ENCODE measurements around the gene LITAF.
"Not testable (repeated sequence)": the region's sequence is repeated elsewhere in the genome, so short reads cannot be mapped to it uniquely, and the experiment has no call there.

Gene LITAF

GRCh38 chr16:11620243-11621003 is 33.7 kb upstream of the LITAF start:
- DNase-seq, result no peak

GRCh38 chr16:11619327-11619851 is 32.7 kb upstream of the LITAF start:
- peak; percentile 12 for DNase-seq

DNA sequence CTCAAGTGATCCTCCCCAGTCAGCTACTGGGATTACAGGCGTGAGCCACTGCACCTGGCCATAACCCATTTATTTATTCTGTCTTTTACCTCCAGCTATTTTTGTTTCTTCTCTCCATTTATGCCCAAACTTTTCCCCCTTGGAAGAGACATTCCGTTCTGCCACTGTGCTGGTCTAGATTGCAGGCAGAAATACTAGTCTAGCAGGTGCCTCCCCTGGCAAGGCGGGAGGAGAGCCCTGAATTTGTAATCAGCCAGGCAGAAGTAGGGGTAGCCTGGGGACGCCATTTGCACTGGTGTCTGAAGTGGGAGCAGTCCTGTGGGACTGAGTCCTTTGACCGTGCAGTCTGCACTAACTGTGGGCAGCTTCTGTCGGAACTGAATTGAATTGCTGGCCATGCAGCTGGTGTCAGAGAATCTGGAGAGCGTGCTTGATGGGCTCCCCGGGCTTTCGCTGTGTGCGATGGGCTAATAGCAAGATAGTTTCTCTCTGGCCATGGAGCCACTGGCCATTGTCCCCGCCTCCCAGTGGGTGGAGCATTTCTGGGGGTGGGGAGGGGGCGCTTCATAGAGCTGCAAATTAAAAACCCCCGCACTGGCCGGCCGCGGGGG is 31.5 kb upstream of the LITAF start:
- DNase-seq, result no peak

- DNase-seq, result no peak
Observed at GRCh38 chr16:11615748-11616447, 29.2 kb upstream of the LITAF start.

GRCh38 chr16:11614587-11615175 is 28.0 kb upstream of the LITAF start:
- DNase-seq, result no peak

DNA sequence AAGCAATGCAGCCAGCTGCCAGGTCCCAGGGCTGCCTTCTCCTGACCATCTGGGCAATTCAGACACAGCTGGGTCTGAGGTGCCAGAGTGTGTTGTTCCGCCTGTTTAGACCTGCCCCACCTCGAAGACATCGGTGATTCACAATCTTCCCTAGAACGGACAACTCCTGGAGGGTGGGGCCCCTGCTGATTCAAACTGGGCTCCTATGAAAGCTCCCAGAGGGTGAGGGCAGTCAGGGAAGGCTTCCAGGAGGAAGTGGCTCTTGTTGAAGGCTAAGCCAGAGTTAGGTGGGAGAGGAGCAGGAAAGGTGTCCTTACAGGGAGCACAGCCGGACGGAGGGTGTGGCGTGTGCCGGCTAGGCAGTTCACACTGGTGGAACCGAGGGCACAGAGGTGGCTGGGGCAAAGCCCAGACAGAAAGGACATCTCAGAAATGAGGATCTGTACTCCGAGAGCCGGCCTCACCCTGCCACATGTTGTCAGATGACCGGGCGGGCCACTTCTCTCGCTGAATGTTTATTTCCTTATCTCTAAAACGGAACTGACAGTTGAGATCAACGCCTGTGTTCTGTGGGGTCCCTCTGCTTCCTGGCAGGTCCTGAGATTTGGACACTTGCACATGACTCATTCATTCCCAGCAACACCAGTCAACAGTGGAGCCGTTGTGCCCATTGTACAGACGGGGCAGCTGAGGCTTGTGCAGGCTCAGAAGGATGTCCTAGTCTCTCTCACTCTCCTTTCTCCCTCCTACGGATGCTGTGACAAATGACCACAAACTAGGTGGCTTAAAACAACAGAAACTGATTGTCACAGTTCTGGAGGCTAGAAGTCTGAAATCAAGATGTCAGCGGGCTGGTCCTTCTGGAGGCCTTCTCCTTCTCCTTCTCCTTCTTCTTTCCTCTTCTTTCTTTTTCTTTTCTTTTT is 26.9 kb upstream of the LITAF start:
- DNase-seq, result no peak

DNA sequence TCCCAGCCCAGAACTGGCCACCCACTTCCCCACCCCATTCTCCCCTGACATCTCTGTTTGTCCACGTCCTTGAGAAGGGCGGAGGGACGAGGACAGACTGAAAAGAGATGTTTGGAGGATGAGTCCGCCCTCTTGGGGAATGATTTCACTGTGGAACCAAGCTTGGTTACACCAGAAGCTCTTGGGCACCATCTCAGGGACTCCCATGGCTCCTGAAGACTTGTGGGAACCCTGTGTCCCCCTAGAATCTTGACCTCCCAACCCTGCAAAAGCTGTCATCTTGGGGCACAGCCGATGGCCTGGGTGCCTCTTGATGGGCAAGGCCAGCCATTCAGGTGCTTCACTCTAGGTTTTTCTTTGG is 25.9 kb upstream of the LITAF start:
- no peak for DNase-seq

DNA sequence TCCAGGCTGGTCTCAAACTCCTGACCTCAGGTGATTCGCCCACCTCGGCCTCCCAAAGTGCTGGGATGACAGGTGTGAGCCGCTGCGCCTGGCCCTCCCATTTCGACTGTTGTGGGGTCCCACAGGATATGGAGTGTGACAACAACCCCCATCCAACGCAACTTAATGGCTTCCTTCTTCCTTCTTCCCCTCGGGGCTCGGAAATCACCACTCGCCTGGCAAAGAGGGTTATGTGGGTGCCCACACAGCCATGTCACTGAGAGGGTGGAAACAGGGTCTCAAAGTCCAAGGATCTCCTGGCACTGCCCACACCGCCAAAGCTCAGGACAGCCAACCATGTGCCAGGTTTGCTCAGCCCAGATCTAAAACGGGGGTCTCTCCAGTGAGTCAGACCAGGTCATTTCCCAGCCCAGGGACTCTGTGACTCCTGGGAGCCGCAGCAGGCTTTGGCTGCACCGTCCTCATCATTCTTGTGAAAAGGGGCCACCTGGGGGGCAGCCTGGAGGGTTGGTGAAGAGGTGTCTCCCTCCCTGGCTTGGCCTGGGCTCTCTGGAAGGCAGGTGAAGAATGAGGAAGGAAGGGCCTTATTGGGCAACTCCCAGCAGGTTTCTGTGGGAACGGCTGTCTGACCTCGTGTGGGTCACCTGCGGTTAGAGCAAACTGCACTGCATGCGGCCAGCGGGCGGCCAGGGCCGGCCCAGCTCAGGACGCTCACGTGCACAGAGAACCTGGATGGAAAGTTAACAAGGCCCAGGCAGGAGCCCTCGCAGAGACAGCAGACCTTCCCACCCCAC is 25.3 kb upstream of the LITAF start:
- no peak for DNase-seq

- DNase-seq, result no peak
Observed at GRCh38 chr16:11610580-11610979, 23.9 kb upstream of the LITAF start.

DNA sequence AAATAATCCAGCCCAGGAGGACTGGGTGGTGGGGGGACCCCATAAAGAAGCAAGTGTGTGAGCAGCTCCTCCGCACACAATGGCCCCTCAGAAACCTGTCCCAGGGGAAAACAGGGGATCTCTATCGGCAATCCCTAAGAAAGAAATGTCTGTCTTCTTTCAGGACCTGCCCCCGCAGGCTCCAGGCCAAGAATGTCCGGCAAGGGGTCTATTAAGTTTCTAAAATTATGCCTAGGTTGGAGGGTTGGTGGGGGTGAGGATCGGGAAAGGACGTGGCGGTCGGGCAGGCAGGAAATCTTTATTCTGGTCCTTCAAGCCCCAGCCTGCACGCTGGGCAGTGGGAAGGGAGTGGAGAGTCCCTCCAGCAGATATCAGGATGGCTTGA is 23.4 kb upstream of the LITAF start:
- no peak for DNase-seq

DNA sequence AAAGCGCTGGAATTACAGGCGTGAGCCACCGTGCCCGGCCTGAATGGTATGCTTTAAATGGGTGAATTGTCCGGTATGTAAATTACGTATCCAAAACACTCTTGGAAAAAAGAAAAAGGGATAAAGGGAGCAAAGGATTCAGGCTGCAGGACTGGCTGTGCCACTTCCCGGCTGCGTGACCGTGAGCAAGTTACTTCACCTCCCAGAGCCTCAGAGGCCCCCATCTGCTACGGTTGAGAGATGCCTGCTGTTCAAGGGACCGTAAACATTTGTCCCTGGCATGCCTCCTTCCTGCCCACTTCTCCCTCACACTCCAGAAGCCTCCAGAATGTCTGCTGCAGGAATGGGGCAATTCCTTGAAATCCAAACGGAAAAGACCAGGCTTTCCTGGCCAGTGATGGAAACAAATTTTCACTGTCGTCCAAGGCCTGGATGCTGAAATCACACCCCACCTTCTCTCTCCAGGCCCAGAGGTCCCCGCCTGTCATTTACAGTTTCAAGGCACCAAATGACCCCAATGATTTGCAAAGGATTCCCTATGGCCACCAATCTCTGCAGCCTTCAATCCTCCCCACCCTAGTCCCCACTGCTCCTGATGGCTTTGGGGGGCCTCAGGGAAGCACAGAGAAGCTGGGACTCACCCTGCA is 22.9 kb upstream of the LITAF start:
- no peak for DNase-seq

- no peak for DNase-seq
Observed at GRCh38 chr16:11605891-11606290, 19.2 kb upstream of the LITAF start.

DNA sequence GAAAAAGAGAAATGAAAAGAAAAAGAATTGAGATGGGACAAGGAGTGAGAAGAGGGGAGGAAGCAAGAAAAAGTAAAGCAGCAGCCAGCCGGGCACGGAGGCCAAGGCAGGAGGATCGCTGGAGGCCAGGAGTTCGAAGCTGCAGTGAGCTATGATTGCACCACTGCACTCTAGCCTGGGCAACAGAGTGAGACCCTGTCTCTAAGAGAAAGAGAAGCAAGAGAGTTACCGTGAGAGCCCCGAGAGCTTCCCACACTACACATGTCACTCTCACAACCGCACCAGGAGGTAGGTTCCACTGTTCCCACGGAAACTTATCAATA is 18.8 kb upstream of the LITAF start:
- no peak for DNase-seq

- no peak for DNase-seq
Observed at GRCh38 chr16:11604783-11605563, 18.3 kb upstream of the LITAF start.

DNA sequence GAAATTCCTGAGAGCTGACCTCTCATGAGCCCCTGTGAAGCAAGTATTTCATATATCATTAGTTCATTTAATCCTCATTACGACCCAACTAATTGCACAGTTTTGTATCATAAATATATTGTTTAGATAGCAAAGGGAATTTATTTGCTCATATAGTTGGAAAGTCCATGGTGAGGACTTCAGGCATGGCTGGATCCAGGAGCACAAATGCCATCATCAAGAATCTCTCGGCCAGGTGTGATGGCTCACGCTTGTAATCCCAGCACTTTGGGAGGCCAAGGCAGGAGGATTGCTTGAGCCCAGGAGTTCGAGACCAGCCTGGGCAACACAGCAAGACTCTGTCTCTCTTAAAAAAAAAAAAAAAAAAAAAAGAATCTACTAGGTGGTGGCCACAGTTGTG is 17.6 kb upstream of the LITAF start:
- not testable (repeated sequence) for DNase-seq

DNA sequence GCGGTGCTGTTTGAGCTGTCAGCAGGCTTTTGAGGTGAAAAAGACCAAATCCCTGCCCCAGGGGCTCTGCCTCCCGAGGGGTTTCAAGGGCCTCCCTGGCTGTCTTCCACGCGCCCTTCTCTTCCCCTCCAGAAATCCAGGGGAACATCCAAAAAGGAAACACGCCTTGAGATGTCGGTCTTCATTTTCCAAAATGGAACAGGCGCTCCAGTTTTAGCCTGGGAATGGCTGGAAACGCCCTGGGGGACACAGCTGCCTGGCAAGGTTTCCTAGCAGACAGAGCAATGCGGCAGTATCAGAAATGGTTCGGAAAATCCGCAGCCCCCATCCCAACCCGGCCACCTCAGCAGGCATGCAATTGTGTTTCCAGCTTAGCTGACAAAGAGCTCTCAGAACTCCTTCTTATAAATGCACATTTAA is 16.6 kb upstream of the LITAF start:
- DNase-seq, result no peak

DNA sequence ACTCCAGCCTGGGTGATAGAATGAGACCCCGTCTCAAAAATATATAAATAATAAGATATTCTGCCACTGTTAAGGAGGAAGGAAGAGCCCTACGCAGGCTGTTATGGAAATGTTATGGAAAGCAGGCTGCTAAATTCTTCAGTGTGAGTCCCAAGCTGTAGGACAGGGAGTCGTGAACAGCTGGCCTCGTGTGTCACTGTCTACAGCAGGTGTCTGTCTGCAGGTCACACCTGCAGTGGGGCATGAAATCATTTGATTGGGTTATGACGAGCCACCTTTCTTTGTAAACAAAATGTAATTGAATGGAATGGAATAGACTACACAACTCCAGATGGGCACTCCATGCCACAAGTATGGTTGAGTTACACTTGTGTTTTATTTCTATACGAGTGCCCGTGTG is 15.6 kb upstream of the LITAF start:
- DNase-seq, result no peak

DNA sequence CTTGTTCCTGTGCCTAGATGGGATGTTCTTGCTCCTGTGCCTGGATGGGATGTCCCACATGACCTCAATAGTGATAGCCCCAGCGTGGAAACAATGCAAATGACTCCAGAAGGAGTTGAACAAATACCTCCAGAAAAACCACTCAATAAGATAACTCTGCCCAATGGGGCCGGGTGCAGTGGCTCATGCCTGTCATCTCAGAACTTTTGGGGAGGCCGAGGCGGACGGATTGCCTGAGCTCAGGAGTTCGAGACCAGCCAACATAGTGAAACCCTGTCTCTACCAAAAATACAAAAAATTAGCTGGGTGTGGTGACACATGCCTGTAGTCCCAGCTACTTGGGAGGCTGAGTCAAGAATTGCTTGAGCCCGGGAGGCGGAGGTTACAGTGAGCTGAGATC is 15.2 kb upstream of the LITAF start:
- DNase-seq, result no peak

- DNase-seq, result no peak
Observed at GRCh38 chr16:11601425-11601824, 14.7 kb upstream of the LITAF start.

DNA sequence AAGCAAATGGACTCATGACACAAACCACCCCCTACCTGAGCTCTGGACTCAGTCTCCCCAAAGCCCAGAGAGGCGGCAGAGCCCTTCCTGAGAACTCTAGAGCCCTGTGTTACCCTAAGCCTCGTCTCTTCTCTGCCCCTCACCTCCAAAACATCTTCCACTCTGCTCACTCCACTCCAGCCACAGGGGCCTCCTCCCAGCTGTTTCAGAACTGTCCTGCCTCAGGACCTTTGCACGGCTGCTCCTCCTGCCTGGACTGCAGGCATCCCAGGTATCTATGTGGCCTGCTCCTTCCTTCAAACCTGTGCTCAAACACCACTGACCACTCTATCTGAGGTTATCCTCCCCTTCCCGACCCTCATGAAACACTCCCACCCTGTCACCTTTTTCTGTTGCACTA is 12.9 kb upstream of the LITAF start:
- DNase-seq, result no peak

Measured in NK-92 treated with Interleukin-12 subunit alpha and Interleukin-12 subunit beta, amount 100 ng/mL, for 24 hours (cell line).